ENCODE data around the gene PLOD2.
A peak's percentile ranks its signal among the peaks of the same experiment; 100 is the strongest.

Gene PLOD2

GRCh38 chr3:146166415-146166821 is 5.4 kb upstream of the PLOD2 start:
- DNase-seq (ENCODE audit: low read depth): no peak

GRCh38 chr3:146165877-146166276 is 4.9 kb upstream of the PLOD2 start:
- no peak for DNase-seq (ENCODE audit: low read depth)

GRCh38 chr3:146164971-146165769 is 4.2 kb upstream of the PLOD2 start:
- no peak for DNase-seq (ENCODE audit: low read depth)

GRCh38 chr3:146164506-146164905 is 3.5 kb upstream of the PLOD2 start:
- no peak for DNase-seq (ENCODE audit: low read depth)

GRCh38 chr3:146164071-146164470 is 3.1 kb upstream of the PLOD2 start:
- no peak for DNase-seq (ENCODE audit: low read depth)

- DNase-seq (ENCODE audit: low read depth): peak; percentile 88
These were observed 2.6 kb upstream of the PLOD2 start for GRCh38 chr3:146163584-146163983.

GRCh38 chr3:146162561-146162960 is 1.6 kb upstream of the PLOD2 start:
- DNase-seq (ENCODE audit: low read depth): no peak

GRCh38 chr3:146161663-146162002 is 649 bp upstream of the PLOD2 start:
- no peak for DNase-seq (ENCODE audit: low read depth)

- no peak for DNase-seq (ENCODE audit: low read depth)
These were observed 542 bp downstream of the PLOD2 start for GRCh38 chr3:146160321-146160963.

- no peak for DNase-seq (ENCODE audit: low read depth)
These were observed 1.2 kb downstream of the PLOD2 start for GRCh38 chr3:146159616-146160320.

- DNase-seq (ENCODE audit: low read depth): no peak
These were observed 1.9 kb downstream of the PLOD2 start for GRCh38 chr3:146159037-146159436.

- DNase-seq (ENCODE audit: low read depth): no peak
These were observed 3.5 kb downstream of the PLOD2 start for GRCh38 chr3:146157325-146158060.

GRCh38 chr3:146156666-146157314 is 4.2 kb downstream of the PLOD2 start:
- no peak for DNase-seq (ENCODE audit: low read depth)

GRCh38 chr3:146156095-146156494 is 4.9 kb downstream of the PLOD2 start:
- DNase-seq (ENCODE audit: low read depth): no peak

- no peak for DNase-seq (ENCODE audit: low read depth)
These were observed 6.0 kb downstream of the PLOD2 start for GRCh38 chr3:146154995-146155394.

- no peak for DNase-seq (ENCODE audit: low read depth)
These were observed 6.7 kb downstream of the PLOD2 start for GRCh38 chr3:146154316-146154715.

GRCh38 chr3:146153429-146153828 is 7.6 kb downstream of the PLOD2 start:
- no peak for DNase-seq (ENCODE audit: low read depth)

- DNase-seq (ENCODE audit: low read depth): no peak
These were observed 8.2 kb downstream of the PLOD2 start for GRCh38 chr3:146152834-146153233.

- DNase-seq (ENCODE audit: low read depth): no peak
These were observed 12.5 kb downstream of the PLOD2 start for GRCh38 chr3:146148468-146148931.

- no peak for DNase-seq (ENCODE audit: low read depth)
These were observed 15.3 kb downstream of the PLOD2 start for GRCh38 chr3:146145642-146146041.

GRCh38 chr3:146142757-146143156 is 18.2 kb downstream of the PLOD2 start:
- no peak for DNase-seq (ENCODE audit: low read depth)

GRCh38 chr3:146139586-146140110 is 21.3 kb downstream of the PLOD2 start:
- no peak for DNase-seq (ENCODE audit: low read depth)

All from HS-27A (cell line).